Measurements from ENCODE around the gene TSLP. TPM values are rescaled to one million over a fixed set of nuclear protein-coding genes. Genes with fewer than 3 reads are reported as not detected.
A peak's percentile ranks its signal among the peaks of the same experiment; 100 is the strongest.

Gene TSLP
- not detected for total RNA-seq
- total RNA-seq (2013) = not detected

DNA sequence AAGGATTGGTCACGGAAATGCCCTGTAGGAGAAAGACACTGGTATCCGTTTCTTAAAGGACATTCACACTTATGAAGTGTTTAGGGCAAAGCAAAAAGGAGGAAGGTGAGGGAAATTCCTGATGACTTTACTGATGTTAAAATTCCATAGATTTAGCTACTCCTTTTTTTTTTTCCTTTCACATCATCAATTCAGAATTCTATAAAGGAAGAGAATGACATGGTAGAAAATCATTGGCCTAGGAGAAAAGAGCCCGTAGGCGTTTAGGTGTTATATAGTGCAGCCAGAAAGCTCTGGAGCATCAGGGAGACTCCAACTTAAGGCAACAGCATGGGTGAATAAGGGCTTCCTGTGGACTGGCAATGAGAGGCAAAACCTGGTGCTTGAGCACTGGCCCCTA, at the start of gene TSLP:
Gene TSLP (plus strand): TSS at position 301 of the 400 bp plus-strand sequence. CDS start 178 bp downstream, outside the sequence.
- no peak for ATAC-seq
- Histone ChIP-seq H3K36me3 (ENCODE audit: control insufficient read depth, insufficient read depth, low read length) (no peaks in the 10 kb centered on the region), H3K27me3 (ENCODE audit: control insufficient read depth, insufficient read depth, low read length) (peaks cover 49% of the 10 kb centered on the region), H3K9me3 (ENCODE audit: control insufficient read depth, insufficient read depth, low read length) (no peaks in the 10 kb centered on the region), H3K4me3 (ENCODE audit: low read length) (no peak within 1 kb of the TSS), H3K27ac (ENCODE audit: low read length) (no peak within 1 kb of the TSS), H3K4me1 (ENCODE audit: control insufficient read depth, insufficient read depth, low read length) (peaks cover 8% of the 10 kb centered on the region)
- no peaks in the 10 kb centered on the region for H3K36me3 Mint-ChIP-seq
- peaks cover 14 to 16% of the 10 kb centered on the region in 2 donors for H3K4me1 Mint-ChIP-seq
- WGBS (ENCODE audit: insufficient coverage) = 67% methylated on average over 4 of the region's 4 CpGs
- H3K9me3 Mint-ChIP-seq = peaks cover 0 to 2% of the 10 kb centered on the region in 2 donors
- peaks cover 67 to 76% of the 10 kb centered on the region in 2 donors for H3K27me3 Mint-ChIP-seq (ENCODE audit: low read depth in 2 of 2)
- peak within 1 kb of the TSS; percentile 87 for H3K4me3 Mint-ChIP-seq
- TF ChIP-seq CTCF (IDR thresholded peaks at IDR 0.05) = no peak
- intact Hi-C loops (cut with micrococcal nuclease) = no loop called here
- no peak within 1 kb of the TSS for H3K27ac Mint-ChIP-seq
- DNase-seq = no peak

DNA sequence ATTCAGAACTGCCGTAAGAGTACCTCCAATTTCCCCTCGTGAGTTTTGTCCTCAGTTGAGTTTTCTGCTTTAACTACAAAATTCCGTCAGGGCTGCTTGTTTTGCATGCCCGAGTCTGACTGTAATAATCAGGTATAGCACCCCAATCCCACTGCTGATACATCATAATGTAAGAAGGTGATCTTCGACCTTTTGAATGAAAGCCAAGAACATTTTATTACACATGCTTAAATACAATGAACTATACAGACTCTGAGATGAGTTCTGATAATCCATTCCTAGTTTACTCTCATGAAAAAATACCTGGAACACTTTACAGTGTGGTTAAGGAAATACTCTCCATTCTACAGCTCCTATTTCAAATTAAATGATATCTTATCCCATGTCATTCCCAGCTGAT, 49.2 kb upstream of the TSLP start:
- H3K36me3 ChIP-seq (ENCODE audit: control insufficient read depth, insufficient read depth, low read length) = no peaks in the 10 kb centered on the region
- H3K36me3 Mint-ChIP-seq = no peaks in the 10 kb centered on the region
- TF ChIP-seq CTCF (IDR thresholded peaks at IDR 0.05) = no peak
- H3K9me3 Mint-ChIP-seq = peaks cover 0 to 2% of the 10 kb centered on the region in 2 donors
- no peaks in the 10 kb centered on the region for H3K4me1 Mint-ChIP-seq
- 77% methylated on average over 5 of the region's 5 CpGs for WGBS (ENCODE audit: insufficient coverage)
- H3K27me3 ChIP-seq (ENCODE audit: control insufficient read depth, insufficient read depth, low read length) = no peaks in the 10 kb centered on the region
- DNase-seq = no peak
- ATAC-seq = no peak
- H3K4me3 Mint-ChIP-seq = no peak overlapping the region
- H3K9me3 ChIP-seq (ENCODE audit: control insufficient read depth, insufficient read depth, low read length) = no peaks in the 10 kb centered on the region
- no peak overlapping the region for H3K27ac Mint-ChIP-seq
- H3K27me3 Mint-ChIP-seq (ENCODE audit: low read depth in 2 of 2) = no peaks in the 10 kb centered on the region
- intact Hi-C loops (cut with micrococcal nuclease) = no loop called here
- H3K4me3 ChIP-seq (ENCODE audit: low read length) = no peak overlapping the region
- no peaks in the 10 kb centered on the region for H3K4me1 ChIP-seq (ENCODE audit: control insufficient read depth, insufficient read depth, low read length)
- H3K27ac ChIP-seq (ENCODE audit: low read length) = no peak overlapping the region

GRCh38 chr5:111028865-111029264, 42.6 kb upstream of the TSLP start:
- intact Hi-C loops (cut with micrococcal nuclease) = no loop called here
- no peaks in the 10 kb centered on the region for H3K9me3 ChIP-seq (ENCODE audit: control insufficient read depth, insufficient read depth, low read length)
- H3K27me3 ChIP-seq (ENCODE audit: control insufficient read depth, insufficient read depth, low read length) = no peaks in the 10 kb centered on the region
- no peaks in the 10 kb centered on the region for H3K4me1 ChIP-seq (ENCODE audit: control insufficient read depth, insufficient read depth, low read length)
- ATAC-seq = no peak
- H3K9me3 Mint-ChIP-seq = peaks cover 7 to 9% of the 10 kb centered on the region in 2 donors
- H3K4me1 Mint-ChIP-seq = no peaks in the 10 kb centered on the region
- H3K27ac Mint-ChIP-seq = no peak overlapping the region
- H3K36me3 ChIP-seq (ENCODE audit: control insufficient read depth, insufficient read depth, low read length) = no peaks in the 10 kb centered on the region
- no peaks in the 10 kb centered on the region for H3K36me3 Mint-ChIP-seq
- DNase-seq = no peak
- H3K4me3 ChIP-seq (ENCODE audit: low read length) = no peak overlapping the region
- H3K27me3 Mint-ChIP-seq (ENCODE audit: low read depth in 2 of 2) = no peaks in the 10 kb centered on the region
- no CpG with 5 or more reads among the region's 2 CpGs for WGBS (ENCODE audit: insufficient coverage)
- TF ChIP-seq CTCF (IDR thresholded peaks at IDR 0.05) = no peak
- no peak overlapping the region for H3K4me3 Mint-ChIP-seq
- no peak overlapping the region for H3K27ac ChIP-seq (ENCODE audit: low read length)
